Upper lobe of left lung (tissue), 6 donors: ENCODE results near the gene NEK4. TPM values are rescaled to one million over a fixed set of nuclear protein-coding genes. Genes with fewer than 3 reads are reported as not detected.

Source experiments
- ATAC-seq, 2 donors: fragments of 200-7000 bp; cut with Tn5 transposase; one replicate each; pipeline ENCODE4 v1.9.1; 2022; ENCODE audit warnings: mild to moderate bottlenecking in 2 of 2, moderate library complexity in 2 of 2; ENCODE audit not compliant: low FRiP score in 2 of 2
- DNase-seq, 2 donors: peaks; one replicate each; pipeline ENCODE4 v3.0.0-alpha.2; 2019 to 2020
- H3K27ac ChIP-seq, 4 donors: fragments of 200-600 bp; sonication (generic); one replicate each; pipeline ENCODE4 v1.5.1; 2016 to 2019
- H3K27me3 ChIP-seq, 4 donors: fragments of 200-600 bp; sonication (generic); one replicate each; pipeline ENCODE4 v1.5.1; 2017 to 2019
- H3K36me3 ChIP-seq, 4 donors: fragments of 200-600 bp; sonication (generic); one replicate each; pipeline ENCODE4 v1.5.1; 2016 to 2019
- H3K4me1 ChIP-seq, 4 donors: fragments of 200-600 bp; sonication (generic); one replicate each; pipeline ENCODE4 v1.5.1; 2018 to 2019
- H3K4me3 ChIP-seq, 4 donors: fragments of 200-600 bp; sonication (generic); one replicate each; pipeline ENCODE4 v1.5.1; 2017 to 2019; ENCODE audit warnings: mild to moderate bottlenecking in 2 of 4, moderate library complexity in 1 of 4
- H3K9me3 ChIP-seq, 4 donors: fragments of 200-600 bp; sonication (generic); one replicate each; pipeline ENCODE4 v1.5.1; 2018 to 2019
- EP300 ChIP-seq, 4 donors: sonication (generic); formaldehyde crosslinking; IDR thresholded peaks; one replicate each; pipeline ENCODE4 v1.5.1; 2017; ENCODE audit warnings: antibody characterized with exemption in 4 of 4, control low read depth in 2 of 4
- POLR2A ChIP-seq, 4 donors: fragments of 450-650 bp; IDR thresholded peaks; one replicate each; pipeline ENCODE4 v1.5.1; 2016 to 2017; ENCODE audit warnings: antibody characterized with exemption in 4 of 4, mild to moderate bottlenecking in 2 of 4
- POLR2AphosphoS5 ChIP-seq, 2 donors: sonication (generic); formaldehyde crosslinking; IDR thresholded peaks; one replicate each; pipeline ENCODE4 v1.5.1; 2017; ENCODE audit warnings: antibody characterized with exemption in 2 of 2
- WGBS, 2 donors: methylation state at CpG; one replicate each; pipeline ENCODE4 v1.1.5; 2017 to 2018; 5-methylcytosine and 5-hydroxymethylcytosine counted together
- total RNA-seq, 6 donors: library from RNA; depleted of rRNA in 4 of 6; stranded (reverse); fragments of >200 nt in 4 of 6; gene quantifications; one replicate each; pipeline versions ENCODE4 v1.1.0 to v1.2.1, GENCODE V29; 2016 to 2021
- TF ChIP-seq, protein P1 (sequence below), 6 experiments: fragments of 450-650 bp in 4 of 6; fragments of 200-600 bp in 2 of 6; sonication (generic) in 2 of 6; IDR thresholded peaks; one replicate each; pipeline ENCODE4 v1.5.1; 2016 to 2019; ENCODE audit warnings: antibody characterized with exemption in 6 of 6
- donor health status: DM: no; HTN: no; CAD: no; lungs with moderate emphysema.
- donor health status: DM: no; HTN: yes; CAD: no; lungs with severe emphysema.

Gene NEK4
- total RNA-seq, 6 donors from 2014 or later, result 17.8 to 28.6 (median 24.2) TPM

DNA sequence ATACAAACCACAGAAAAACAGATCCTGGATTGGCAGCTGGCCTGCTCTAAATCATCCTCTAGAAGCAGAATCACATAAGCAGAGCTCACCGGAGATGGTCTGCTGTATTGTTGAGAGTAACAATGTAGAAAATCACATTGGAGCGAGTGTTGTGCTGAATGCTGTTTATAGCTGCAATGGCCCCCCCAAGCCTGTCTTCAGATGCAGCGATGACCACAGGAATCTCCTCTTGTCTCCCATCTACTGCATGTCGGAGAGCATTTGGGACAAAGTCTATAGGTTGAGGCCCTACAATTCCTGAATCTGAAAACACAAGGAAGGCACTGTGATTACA is 73.1 kb downstream of the NEK4 start:
- peaks cover 31 to 70% (median 50%) of the 10 kb centered on the region in 4 donors for H3K36me3 ChIP-seq
- WGBS, 2 donors, result 92 to 96% methylated on average over 4 of the region's 4 CpGs
- no peak for DNase-seq
- ATAC-seq, result no peak
- TF ChIP-seq POLR2A (IDR thresholded peaks at IDR 0.05), result no peak
- TF ChIP-seq EP300 (IDR thresholded peaks at IDR 0.05), result no peak
- TF ChIP-seq POLR2AphosphoS5 (IDR thresholded peaks at IDR 0.05), result no peak
- TF ChIP-seq, protein P1, sequence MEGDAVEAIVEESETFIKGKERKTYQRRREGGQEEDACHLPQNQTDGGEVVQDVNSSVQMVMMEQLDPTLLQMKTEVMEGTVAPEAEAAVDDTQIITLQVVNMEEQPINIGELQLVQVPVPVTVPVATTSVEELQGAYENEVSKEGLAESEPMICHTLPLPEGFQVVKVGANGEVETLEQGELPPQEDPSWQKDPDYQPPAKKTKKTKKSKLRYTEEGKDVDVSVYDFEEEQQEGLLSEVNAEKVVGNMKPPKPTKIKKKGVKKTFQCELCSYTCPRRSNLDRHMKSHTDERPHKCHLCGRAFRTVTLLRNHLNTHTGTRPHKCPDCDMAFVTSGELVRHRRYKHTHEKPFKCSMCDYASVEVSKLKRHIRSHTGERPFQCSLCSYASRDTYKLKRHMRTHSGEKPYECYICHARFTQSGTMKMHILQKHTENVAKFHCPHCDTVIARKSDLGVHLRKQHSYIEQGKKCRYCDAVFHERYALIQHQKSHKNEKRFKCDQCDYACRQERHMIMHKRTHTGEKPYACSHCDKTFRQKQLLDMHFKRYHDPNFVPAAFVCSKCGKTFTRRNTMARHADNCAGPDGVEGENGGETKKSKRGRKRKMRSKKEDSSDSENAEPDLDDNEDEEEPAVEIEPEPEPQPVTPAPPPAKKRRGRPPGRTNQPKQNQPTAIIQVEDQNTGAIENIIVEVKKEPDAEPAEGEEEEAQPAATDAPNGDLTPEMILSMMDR (IDR thresholded peaks at IDR 0.05), result no peak
- no peak overlapping the region for H3K4me3 ChIP-seq
- no peaks in the 10 kb centered on the region for H3K9me3 ChIP-seq
- no peak overlapping the region for H3K27ac ChIP-seq
- no peaks in the 10 kb centered on the region for H3K4me1 ChIP-seq
- H3K27me3 ChIP-seq, result no peaks in the 10 kb centered on the region

GRCh38 chr3:52696830-52697631 is 73.7 kb downstream of the NEK4 start:
- DNase-seq (no peak), ATAC-seq (no peak)
- Histone ChIP-seq H3K36me3 (peaks cover 33 to 75% (median 55%) of the 10 kb centered on the region in 4 donors), H3K27me3 (no peaks in the 10 kb centered on the region), H3K4me1 (no peaks in the 10 kb centered on the region), H3K4me3 (no peak overlapping the region), H3K9me3 (no peaks in the 10 kb centered on the region), H3K27ac (no peak overlapping the region)
- TF ChIP-seq EP300 (IDR thresholded peaks at IDR 0.05) (no peak), POLR2A (IDR thresholded peaks at IDR 0.05) (no peak), POLR2AphosphoS5 (IDR thresholded peaks at IDR 0.05) (no peak)
- TF ChIP-seq, protein P1 (IDR thresholded peaks at IDR 0.05), result no peak
- 73 to 82% methylated on average over 2 of the region's 2 CpGs for WGBS, 2 donors

- no peaks in the 10 kb centered on the region for H3K4me1 ChIP-seq
- no peak overlapping the region for H3K4me3 ChIP-seq
- H3K36me3 ChIP-seq, result peaks cover 33 to 85% (median 64%) of the 10 kb centered on the region in 4 donors
- no peaks in the 10 kb centered on the region for H3K27me3 ChIP-seq
- no peak overlapping the region for H3K27ac ChIP-seq
- ATAC-seq (no peak), DNase-seq (no peak)
- WGBS, 2 donors, result 80 to 81% methylated on average over 4 of the region's 4 CpGs
- no peaks in the 10 kb centered on the region for H3K9me3 ChIP-seq
- TF ChIP-seq POLR2AphosphoS5 (IDR thresholded peaks at IDR 0.05), result no peak
- no peak for TF ChIP-seq POLR2A (IDR thresholded peaks at IDR 0.05)
- TF ChIP-seq, protein P1 (IDR thresholded peaks at IDR 0.05), result no peak
- TF ChIP-seq EP300 (IDR thresholded peaks at IDR 0.05), result no peak
Measured at GRCh38 chr3:52695798-52696671, 74.7 kb downstream of the NEK4 start.

- no peak overlapping the region for H3K4me3 ChIP-seq
Measured at GRCh38 chr3:52694528-52695189, 76.1 kb downstream of the NEK4 start.

More at GRCh38 chr3:52694528-52695189, 76.1 kb downstream of the NEK4 start:
- H3K27me3 ChIP-seq, result no peaks in the 10 kb centered on the region
- 87 to 93% methylated on average over 7 of the region's 7 CpGs for WGBS, 2 donors
- ATAC-seq (no peak), DNase-seq (no peak)
- H3K27ac ChIP-seq, result no peak overlapping the region
- peaks cover 42 to 98% (median 77%) of the 10 kb centered on the region in 4 donors for H3K36me3 ChIP-seq
- TF ChIP-seq EP300 (IDR thresholded peaks at IDR 0.05) (no peak), POLR2A (IDR thresholded peaks at IDR 0.05) (no peak), POLR2AphosphoS5 (IDR thresholded peaks at IDR 0.05) (no peak)
- TF ChIP-seq, protein P1 (IDR thresholded peaks at IDR 0.05), result no peak
- H3K4me1 ChIP-seq, result no peaks in the 10 kb centered on the region
- no peaks in the 10 kb centered on the region for H3K9me3 ChIP-seq
